Suprapubic skin (tissue), 4 donors: Measurements from ENCODE around the gene ZNF462. TPM values are rescaled to one million over a fixed set of nuclear protein-coding genes. Genes with fewer than 3 reads are reported as not detected.

ENCODE experiments used
- DNase-seq, 2 donors: peaks; one replicate each; pipeline ENCODE4 v3.0.0-alpha.2; 2019; ENCODE audit warnings: low spot score in 2 of 2
- H3K27ac ChIP-seq: fragments of 200-600 bp; sonication (generic); one replicate; pipeline ENCODE4 v1.5.1; 2019
- H3K27me3 ChIP-seq: fragments of 200-600 bp; sonication (generic); one replicate; pipeline ENCODE4 v1.5.1; 2019
- H3K36me3 ChIP-seq: fragments of 200-600 bp; sonication (generic); one replicate; pipeline ENCODE4 v1.5.1; 2019
- H3K4me1 ChIP-seq: fragments of 200-600 bp; sonication (generic); one replicate; pipeline ENCODE4 v1.5.1; 2019
- H3K4me3 ChIP-seq: fragments of 200-600 bp; sonication (generic); one replicate; pipeline ENCODE4 v1.5.1; 2019; ENCODE audit warnings: mild to moderate bottlenecking
- H3K9me3 ChIP-seq: fragments of 200-600 bp; sonication (generic); one replicate; pipeline ENCODE4 v1.5.1; 2019
- EP300 ChIP-seq: sonication (generic); formaldehyde crosslinking; IDR thresholded peaks from one replicate; pipeline ENCODE4 v1.6.1; 2017; ENCODE audit warnings: antibody characterized with exemption
- POLR2A ChIP-seq, 2 donors: fragments of 450-650 bp; IDR thresholded peaks; one replicate each; pipeline ENCODE4 v1.6.1; 2017; ENCODE audit warnings: antibody characterized with exemption in 2 of 2, mild to moderate bottlenecking in 2 of 2, moderate library complexity in 2 of 2
- POLR2AphosphoS5 ChIP-seq, 3 donors: sonication (generic); formaldehyde crosslinking; IDR thresholded peaks; one replicate each; pipeline ENCODE4 v1.6.1; 2017; ENCODE audit warnings: antibody characterized with exemption in 3 of 3
- WGBS: methylation state at CpG from one replicate; pipeline ENCODE4 v1.1.5; 2018; 5-methylcytosine and 5-hydroxymethylcytosine counted together
- total RNA-seq, 4 donors: library from RNA; depleted of rRNA; stranded (reverse); fragments of >200 nt; gene quantifications; one replicate each; pipeline ENCODE4 v1.1.0, GENCODE V29; 2016
- TF ChIP-seq, protein P1 (sequence below), 2 donors: fragments of 200-600 bp in 1 of 2; fragments of 450-650 bp in 1 of 2; sonication (generic) in 1 of 2; IDR thresholded peaks; one replicate each; pipeline ENCODE4 v1.5.1; 2016 to 2019; ENCODE audit warnings: antibody characterized with exemption in 2 of 2, mild to moderate bottlenecking in 1 of 2, moderate library complexity in 1 of 2

ZNF462 gene
- total RNA-seq, 4 donors from 2014 or later = 16.4 to 35.2 (median 29.7) TPM

DNA sequence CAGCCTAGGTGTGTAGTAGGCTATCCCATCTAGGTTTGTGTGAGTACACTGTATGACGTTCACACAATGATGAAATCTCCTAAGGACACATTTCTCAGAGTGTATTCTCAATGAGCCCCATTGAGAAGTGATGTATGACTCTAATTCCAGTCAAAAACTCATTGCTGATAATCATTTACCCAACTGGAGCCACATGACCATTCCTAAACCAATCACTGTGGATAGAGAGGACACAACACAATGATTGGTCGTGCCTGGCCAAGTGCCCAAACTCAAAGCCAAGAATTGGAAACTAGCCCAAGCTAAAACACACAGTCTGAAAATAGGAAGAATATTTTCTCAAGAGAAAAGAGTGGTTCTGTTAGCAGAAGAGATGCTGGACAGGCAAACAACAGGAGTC, 191.2 kb downstream of the ZNF462 start:
- Histone ChIP-seq H3K4me1 (no peaks in the 10 kb centered on the region), H3K36me3 (no peaks in the 10 kb centered on the region), H3K9me3 (no peaks in the 10 kb centered on the region), H3K4me3 (no peak overlapping the region), H3K27ac (no peak overlapping the region), H3K27me3 (no peaks in the 10 kb centered on the region)
- 76% methylated on average over 2 of the region's 2 CpGs for WGBS
- DNase-seq = no peak
- no peak for TF ChIP-seq EP300
- TF ChIP-seq, protein P1, sequence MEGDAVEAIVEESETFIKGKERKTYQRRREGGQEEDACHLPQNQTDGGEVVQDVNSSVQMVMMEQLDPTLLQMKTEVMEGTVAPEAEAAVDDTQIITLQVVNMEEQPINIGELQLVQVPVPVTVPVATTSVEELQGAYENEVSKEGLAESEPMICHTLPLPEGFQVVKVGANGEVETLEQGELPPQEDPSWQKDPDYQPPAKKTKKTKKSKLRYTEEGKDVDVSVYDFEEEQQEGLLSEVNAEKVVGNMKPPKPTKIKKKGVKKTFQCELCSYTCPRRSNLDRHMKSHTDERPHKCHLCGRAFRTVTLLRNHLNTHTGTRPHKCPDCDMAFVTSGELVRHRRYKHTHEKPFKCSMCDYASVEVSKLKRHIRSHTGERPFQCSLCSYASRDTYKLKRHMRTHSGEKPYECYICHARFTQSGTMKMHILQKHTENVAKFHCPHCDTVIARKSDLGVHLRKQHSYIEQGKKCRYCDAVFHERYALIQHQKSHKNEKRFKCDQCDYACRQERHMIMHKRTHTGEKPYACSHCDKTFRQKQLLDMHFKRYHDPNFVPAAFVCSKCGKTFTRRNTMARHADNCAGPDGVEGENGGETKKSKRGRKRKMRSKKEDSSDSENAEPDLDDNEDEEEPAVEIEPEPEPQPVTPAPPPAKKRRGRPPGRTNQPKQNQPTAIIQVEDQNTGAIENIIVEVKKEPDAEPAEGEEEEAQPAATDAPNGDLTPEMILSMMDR (IDR thresholded peaks at IDR 0.05) = no peak
- TF ChIP-seq POLR2A (IDR thresholded peaks at IDR 0.05) = no peak

DNA sequence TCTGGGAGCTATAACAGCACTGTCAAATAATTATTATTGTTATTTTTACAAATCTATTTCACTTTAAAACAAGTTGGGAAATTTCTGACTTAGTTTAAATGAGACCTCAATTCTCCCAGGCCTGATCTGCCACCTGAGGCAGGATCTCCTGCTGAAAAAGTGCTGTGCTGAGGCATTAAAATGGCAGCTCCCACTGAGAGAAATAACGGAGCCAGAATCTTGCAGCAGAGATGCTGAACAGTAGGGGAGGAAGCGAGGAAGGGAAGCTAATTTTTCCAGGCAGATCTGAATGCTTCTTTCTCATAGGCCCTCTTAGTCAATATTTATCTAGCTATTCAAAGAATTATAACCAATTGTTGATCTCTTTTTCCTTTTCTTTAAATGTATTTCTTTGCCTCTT, 196.3 kb downstream of the ZNF462 start:
- TF ChIP-seq, protein P1 (IDR thresholded peaks at IDR 0.05) = no peak
- TF ChIP-seq POLR2A (IDR thresholded peaks at IDR 0.05) (no peak), POLR2AphosphoS5 (IDR thresholded peaks at IDR 0.05) (no peak), EP300 (no peak)
- Histone ChIP-seq H3K27me3 (no peaks in the 10 kb centered on the region), H3K4me3 (no peak overlapping the region), H3K9me3 (no peaks in the 10 kb centered on the region), H3K27ac (no peak overlapping the region), H3K36me3 (no peaks in the 10 kb centered on the region), H3K4me1 (no peaks in the 10 kb centered on the region)
- 74% methylated on average over 2 of the region's 2 CpGs for WGBS
- no peak for DNase-seq

GRCh38 chr9:107060062-107060461, 197.1 kb downstream of the ZNF462 start:
- 63% methylated on average over 2 of the region's 2 CpGs for WGBS
- no peaks in the 10 kb centered on the region for H3K9me3 ChIP-seq
- TF ChIP-seq POLR2AphosphoS5 (IDR thresholded peaks at IDR 0.05) (no peak), EP300 (no peak), POLR2A (IDR thresholded peaks at IDR 0.05) (no peak)
- TF ChIP-seq, protein P1 (IDR thresholded peaks at IDR 0.05) = no peak
- no peaks in the 10 kb centered on the region for H3K36me3 ChIP-seq
- DNase-seq = no peak
- no peaks in the 10 kb centered on the region for H3K4me1 ChIP-seq
- H3K27ac ChIP-seq = no peak overlapping the region
- no peak overlapping the region for H3K4me3 ChIP-seq
- H3K27me3 ChIP-seq = no peaks in the 10 kb centered on the region
